T-helper 9 cell (primary cell): ENCODE results near the gene SYT13.
A peak's percentile ranks its signal among the peaks of the same experiment; 100 is the strongest.

ENCODE experiments used
- DNase-seq: peaks from one replicate; pipeline ENCODE4 v3.0.0-alpha.2; 2020

SYT13 gene

DNA sequence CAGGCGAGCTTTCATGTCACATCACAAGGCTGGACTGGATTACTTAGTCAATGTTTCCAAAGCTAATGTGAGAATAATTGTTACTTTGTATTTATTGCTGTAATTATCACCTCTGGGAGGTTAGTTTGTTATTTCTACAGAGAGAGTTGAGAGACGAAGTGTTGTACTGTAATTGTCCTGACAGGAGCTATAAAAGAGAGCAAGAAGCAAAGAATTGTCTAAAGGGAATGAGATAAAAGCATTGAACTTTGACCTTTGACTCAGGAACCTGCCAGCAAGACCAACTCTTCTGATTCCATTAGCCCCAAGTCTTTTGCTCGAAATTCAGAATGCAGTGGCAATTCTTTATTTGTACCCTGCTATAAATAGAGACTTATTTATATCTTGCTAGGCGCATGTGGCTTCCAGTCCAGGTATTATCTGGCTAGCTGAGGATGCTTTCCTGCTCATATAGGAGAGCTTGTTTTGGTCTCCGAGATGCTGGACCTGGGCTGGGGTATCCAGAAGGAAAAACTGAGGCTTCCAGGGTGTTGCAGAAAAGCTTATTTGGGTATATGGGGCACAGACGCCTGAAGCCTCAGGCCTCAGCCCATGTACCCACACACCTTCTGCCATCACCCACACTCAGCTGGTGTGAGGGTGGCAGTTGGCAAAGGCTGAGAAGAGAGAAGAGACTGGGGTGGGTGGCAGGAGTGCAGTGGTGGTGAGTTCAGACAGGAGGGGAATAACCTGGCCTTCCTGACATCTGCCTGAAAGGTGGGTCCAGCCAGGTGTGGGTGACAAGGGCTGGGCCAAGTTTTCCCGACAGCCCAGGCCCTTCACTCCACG is 40.7 kb downstream of the SYT13 start:
- no peak for DNase-seq

- DNase-seq: no peak
Observed at GRCh38 chr11:45243967-45244366, 42.2 kb downstream of the SYT13 start.

GRCh38 chr11:45239733-45240132 is 46.4 kb downstream of the SYT13 start:
- no peak for DNase-seq

DNA sequence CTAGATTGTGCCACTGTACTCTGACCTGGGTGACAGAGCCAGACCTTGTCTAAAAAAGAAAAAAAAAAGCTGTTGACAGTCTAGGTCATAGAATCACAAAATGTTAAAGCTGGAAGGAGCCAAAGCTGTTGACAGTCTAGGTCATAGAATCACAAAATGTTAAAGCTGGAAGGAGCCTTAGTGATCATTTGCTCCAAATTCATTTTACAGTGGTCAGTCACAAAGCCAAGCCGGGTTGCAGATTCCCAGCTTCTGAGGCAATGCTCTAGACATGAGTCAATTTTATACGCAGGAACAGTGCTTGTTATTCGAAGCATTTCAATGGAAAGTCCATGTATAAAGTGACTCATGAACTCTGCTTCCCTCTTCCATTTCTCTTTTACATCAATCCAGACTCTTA is 47.4 kb downstream of the SYT13 start:
- no peak for DNase-seq

- no peak for DNase-seq
Observed at GRCh38 chr11:45237711-45238315, 48.3 kb downstream of the SYT13 start.

DNA sequence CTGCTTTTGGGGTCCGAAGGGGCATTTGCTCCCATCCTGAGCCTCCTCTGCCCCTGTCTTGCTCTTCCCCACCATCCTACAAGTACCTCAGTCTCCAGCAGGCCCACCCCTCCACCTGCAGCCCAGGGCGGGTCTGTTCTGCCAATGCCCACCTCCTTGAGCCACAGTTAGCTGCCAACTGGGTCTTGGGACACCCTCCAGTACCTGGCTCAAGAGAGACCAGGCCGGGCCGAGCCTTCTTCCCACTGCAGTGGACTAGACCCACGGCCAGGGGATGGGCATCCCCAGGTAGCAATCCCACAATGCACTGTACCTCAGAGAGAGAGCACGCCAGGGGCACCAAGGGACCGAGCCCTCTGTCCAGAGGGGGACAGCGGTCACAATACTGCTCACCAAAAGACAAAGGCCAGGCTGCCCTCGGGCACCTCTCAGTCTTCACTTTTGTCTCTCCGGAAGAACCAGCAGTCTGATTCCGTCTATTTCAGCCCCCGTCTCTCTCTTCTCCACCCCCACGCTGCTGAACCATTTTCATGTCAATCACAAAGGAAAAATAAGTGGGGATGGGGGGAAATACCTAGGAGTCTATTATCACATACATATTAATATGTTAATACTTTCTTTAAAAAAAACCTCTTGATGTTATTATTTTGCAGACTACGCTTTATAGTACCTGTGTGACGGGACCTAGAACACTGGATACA is 51.7 kb downstream of the SYT13 start:
- no peak for DNase-seq

GRCh38 chr11:45233804-45234170 is 52.4 kb downstream of the SYT13 start:
- DNase-seq: no peak

- peak; percentile 46 for DNase-seq
Observed at GRCh38 chr11:45233121-45233803, 52.9 kb downstream of the SYT13 start.

DNA sequence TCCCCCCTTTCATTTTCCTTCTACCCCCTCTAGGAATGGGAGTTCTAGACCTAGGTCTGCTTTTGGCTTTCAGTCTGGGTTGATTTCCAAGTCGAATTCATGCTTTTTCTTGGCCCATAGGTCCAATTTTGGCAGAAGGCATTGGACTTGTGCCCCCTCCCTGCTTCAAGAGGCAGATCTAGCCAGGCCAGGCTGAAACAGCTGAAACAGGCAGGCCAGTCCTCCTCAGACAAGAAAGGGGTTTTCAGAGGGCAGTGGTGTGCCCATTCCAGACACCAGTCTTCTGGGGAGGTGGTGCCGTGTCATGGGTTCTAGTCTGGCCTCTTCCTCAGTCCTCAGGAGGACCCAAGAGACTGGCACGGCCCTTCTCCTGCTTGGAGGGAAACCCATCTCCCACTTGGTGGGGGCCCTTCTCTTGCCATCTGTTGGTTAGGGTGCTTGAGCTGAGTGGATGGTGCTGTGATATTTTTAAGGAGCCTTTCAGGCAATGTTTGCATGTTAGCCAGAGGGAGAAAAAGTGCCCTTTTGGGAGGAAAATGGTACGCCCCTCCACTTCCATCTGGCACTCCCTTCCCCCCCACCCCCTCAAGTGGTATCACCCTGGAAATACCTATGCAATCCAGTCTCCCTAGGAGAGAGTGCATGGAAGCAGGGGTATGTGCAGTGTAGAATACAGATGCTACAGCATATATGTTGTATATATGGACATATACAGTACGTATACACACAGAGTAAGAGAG is 53.6 kb downstream of the SYT13 start:
- DNase-seq: no peak

DNA sequence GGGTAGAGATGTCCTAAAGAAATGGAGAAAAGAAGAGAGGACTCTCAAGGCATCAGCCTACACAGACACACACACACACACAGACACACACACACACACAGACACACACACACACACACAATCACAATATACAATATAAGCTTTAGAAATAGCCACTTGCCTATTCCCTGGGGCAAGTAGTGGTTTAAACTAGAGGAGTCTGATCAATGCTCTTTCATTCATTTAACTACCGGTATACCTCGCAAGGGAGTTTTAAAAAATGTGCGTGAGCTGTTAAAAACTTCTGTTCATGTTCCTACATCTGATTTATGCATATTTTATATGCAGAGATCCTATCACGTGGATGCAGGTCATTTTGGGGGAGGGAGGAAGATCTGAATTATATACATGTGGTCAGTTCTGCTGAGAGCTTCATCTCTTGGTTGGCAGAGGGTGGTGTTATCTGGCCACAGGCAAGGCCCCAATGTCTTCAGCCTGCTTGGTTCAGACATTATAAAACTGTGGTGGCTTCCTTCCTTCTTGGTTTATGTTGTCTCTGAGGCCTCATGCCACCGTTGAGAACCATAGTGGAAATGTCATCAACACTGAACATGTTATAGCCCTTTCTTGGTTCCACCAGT is 56.6 kb downstream of the SYT13 start:
- DNase-seq: no peak

DNA sequence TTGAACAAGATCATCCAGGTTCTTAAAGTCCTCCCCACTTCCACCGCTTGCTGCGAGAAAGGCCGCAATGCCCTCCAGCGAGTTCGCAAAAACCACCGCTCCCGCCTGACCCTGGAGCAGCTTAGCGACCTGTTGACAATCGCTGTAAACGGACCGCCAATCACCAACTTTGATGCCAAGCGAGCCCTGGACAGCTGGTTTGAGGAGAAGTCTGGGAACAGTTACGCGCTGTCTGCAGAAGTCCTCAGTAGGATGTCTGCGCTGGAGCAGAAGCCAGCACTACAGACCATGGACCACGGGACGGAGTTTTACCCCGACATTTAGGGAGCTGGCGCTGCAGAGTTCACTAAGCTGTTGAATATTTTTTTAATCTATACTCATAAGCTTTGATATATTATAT is 58.3 kb downstream of the SYT13 start:
- DNase-seq: no peak

DNA sequence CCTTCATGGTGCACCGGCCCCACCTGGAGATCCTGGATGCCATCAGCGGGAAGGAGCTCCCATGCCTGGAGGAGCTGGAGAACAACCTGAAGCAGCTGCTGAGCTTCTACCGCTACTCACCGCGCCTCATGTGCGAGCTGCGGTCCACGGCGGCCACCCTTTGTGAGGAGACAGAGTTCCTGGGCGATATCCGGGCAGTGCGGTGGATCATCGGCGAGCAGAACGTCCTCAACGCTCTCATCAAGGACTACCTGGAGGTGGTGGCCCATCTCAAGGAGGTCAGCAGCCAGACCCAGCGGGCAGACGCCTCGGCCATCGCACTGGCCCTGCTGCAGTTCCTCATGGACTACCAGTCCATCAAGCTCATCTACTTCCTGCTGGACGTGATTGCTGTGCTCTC is 59.2 kb downstream of the SYT13 start:
- DNase-seq: no peak

DNA sequence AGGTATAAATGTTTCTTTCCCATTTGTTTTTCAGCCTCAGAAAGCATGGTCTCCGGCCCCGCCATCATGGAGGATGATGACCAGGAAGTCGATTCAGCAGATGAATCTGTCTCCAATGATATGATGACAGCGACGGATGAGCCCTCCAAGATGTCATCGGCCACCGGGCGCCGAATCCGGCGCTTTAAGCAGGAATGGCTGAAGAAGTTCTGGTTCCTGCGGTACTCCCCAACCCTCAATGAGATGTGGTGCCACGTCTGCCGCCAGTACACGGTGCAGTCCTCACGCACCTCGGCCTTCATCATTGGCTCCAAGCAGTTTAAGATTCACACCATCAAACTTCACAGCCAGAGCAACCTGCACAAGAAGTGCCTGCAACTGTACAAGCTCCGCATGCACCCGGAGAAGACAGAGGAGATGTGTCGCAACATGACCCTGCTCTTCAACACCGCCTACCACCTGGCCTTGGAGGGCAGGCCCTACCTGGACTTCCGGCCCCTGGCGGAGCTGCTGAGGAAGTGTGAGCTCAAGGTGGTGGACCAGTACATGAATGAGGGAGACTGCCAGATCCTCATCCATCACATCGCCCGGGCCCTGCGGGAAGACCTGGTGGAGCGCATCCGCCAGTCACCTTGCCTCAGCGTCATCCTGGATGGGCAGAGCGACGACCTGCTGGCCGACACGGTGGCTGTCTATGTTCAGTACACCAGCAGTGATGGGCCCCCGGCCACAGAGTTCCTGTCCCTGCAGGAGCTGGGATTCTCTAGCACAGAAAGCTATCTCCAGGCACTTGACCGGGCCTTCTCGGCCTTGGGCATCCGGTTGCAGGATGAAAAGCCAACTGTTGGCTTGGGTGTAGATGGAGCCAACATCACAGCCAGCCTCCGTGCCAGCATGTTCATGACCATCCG is 59.9 kb downstream of the SYT13 start:
- DNase-seq: no peak

GRCh38 chr11:45225277-45225676 is 60.9 kb downstream of the SYT13 start:
- DNase-seq: no peak

DNA sequence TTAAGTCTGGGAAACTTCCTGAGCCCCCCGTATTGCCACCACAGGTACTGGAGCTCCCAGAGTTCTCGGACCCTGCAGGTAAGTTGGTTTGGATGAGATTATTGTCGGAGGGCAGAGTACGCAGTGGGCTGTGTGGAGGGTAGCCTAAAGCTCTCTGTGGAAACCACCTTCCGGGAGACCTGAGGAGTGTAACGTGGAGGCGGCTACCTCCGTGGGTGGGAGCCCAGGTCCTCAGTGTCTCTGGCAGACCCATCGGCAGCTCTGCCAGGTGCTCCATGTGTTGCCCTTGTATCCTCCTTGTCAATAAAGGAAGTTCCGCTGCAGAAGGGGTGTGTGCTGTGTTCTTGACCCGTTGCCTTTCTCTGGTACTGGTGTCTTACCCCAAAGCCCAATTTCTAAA is 61.4 kb downstream of the SYT13 start:
- no peak for DNase-seq

GRCh38 chr11:45223496-45223895 is 62.6 kb downstream of the SYT13 start:
- no peak for DNase-seq

DNA sequence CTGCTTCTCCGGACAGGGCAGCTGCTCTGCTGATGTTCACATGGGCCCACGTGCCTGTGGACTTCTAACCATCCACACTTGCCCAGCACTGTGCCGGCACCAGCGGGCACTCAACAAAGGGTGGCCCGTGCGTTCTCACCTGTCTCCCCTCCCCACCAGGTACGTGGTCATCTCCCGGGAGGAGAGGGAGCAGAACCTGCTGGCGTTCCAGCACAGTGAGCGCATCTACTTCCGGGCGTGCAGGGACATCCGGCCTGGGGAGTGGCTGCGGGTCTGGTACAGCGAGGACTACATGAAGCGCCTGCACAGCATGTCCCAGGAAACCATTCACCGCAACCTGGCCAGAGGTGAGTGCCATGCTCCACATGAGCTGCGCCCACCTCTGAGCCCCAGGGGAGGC is 66.7 kb downstream of the SYT13 start:
- DNase-seq: no peak

GRCh38 chr11:45218705-45219104 is 67.4 kb downstream of the SYT13 start:
- DNase-seq: no peak

DNA sequence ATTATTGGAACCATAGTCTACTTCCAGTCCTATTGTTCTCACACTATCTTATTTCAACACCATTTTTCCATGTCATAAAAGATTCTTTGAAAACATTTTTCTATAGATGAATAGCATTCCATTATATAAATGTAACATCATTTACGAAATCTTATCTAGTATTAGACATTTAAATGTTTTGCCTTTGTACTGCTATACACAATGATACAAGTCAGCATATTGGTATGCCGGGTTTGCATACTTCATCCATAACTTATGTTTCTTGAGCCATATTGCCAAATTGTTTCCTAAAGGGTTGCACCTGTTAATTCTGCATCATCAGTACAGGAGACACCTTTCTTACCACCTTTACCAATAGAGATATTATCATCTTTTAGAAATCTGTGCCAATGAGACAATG is 68.2 kb downstream of the SYT13 start:
- no peak for DNase-seq

DNA sequence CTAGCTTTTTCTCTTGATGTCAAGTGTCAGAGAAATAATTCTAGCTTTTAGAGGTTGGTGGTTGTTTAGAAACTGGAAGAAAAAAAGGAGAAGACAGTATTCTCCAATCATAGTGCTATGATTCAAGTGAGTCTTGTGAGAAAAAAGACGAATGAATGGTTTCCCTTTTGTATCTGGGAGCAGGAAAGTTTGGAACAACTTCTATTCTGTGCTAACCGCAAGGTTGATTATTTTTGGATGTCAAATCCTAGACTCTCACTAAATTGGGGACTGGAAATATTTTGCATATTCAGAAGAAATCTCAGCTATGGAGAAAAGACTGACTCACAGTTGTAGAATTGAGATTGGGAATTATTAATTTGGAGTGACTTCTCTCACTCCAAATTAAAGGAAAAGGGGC is 69.2 kb downstream of the SYT13 start:
- DNase-seq: no peak

GRCh38 chr11:45216031-45216430 is 70.1 kb downstream of the SYT13 start:
- DNase-seq: no peak
